ENCODE measurements around the gene TTC12.

- no peak for TF ChIP-seq CTCF (IDR thresholded peaks at IDR 0.05; ENCODE audit: low read length)
- no peak for TF ChIP-seq EZH2phosphoT487 (IDR thresholded peaks at IDR 0.05; ENCODE audit: low read length)
Observed at GRCh38 chr11:113329725-113330124, 15.3 kb downstream of the TTC12 start.
